ENCODE results near the gene ADPRS.
A peak's percentile ranks its signal among the peaks of the same experiment; 100 is the strongest.

The ADPRS gene

GRCh38 chr1:36088577-36089392 is at the start of gene ADPRS:
ADPRS (plus strand) TSS chr1:36088892; CDS start chr1:36088905, 13 bp downstream.
- peak within 1 kb of the TSS; percentile 86 for H3K4me3 ChIP-seq (ENCODE audit: low read length)

GRCh38 chr1:36040238-36040637 is 48.5 kb upstream of the ADPRS start:
- H3K4me3 ChIP-seq (ENCODE audit: low read length) = no peak overlapping the region
- TF ChIP-seq CTCF (conservative IDR thresholded peaks at IDR 0.05; ENCODE audit: low read depth, low read length) = no peak
- no peak for DNase-seq (ENCODE audit: low read depth)

More at GRCh38 chr1:36088577-36089392, at the start of gene ADPRS:
- TF ChIP-seq CTCF (conservative IDR thresholded peaks at IDR 0.05; ENCODE audit: low read depth, low read length) = peak; percentile 87
- peak; percentile 66 for DNase-seq (ENCODE audit: low read depth)

- no peak for TF ChIP-seq CTCF (conservative IDR thresholded peaks at IDR 0.05; ENCODE audit: low read depth, low read length)
- DNase-seq (ENCODE audit: low read depth) = no peak
- no peak overlapping the region for H3K4me3 ChIP-seq (ENCODE audit: low read length)
These were observed 36.9 kb upstream of the ADPRS start for GRCh38 chr1:36051821-36052220.

- TF ChIP-seq CTCF (conservative IDR thresholded peaks at IDR 0.05; ENCODE audit: low read depth, low read length) = no peak
- H3K4me3 ChIP-seq (ENCODE audit: low read length) = no peak overlapping the region
- DNase-seq (ENCODE audit: low read depth) = no peak
These were observed 34.7 kb upstream of the ADPRS start for GRCh38 chr1:36053978-36054377.

- no peak for DNase-seq (ENCODE audit: low read depth)
- no peak overlapping the region for H3K4me3 ChIP-seq (ENCODE audit: low read length)
- TF ChIP-seq CTCF (conservative IDR thresholded peaks at IDR 0.05; ENCODE audit: low read depth, low read length) = no peak
These were observed 33.0 kb upstream of the ADPRS start for GRCh38 chr1:36055706-36056105.

GRCh38 chr1:36062315-36062714 is 26.4 kb upstream of the ADPRS start:
- no peak overlapping the region for H3K4me3 ChIP-seq (ENCODE audit: low read length)
- TF ChIP-seq CTCF (conservative IDR thresholded peaks at IDR 0.05; ENCODE audit: low read depth, low read length) = no peak
- DNase-seq (ENCODE audit: low read depth) = no peak

- H3K4me3 ChIP-seq (ENCODE audit: low read length) = no peak overlapping the region
- DNase-seq (ENCODE audit: low read depth) = no peak
- no peak for TF ChIP-seq CTCF (conservative IDR thresholded peaks at IDR 0.05; ENCODE audit: low read depth, low read length)
These were observed 20.8 kb upstream of the ADPRS start for GRCh38 chr1:36067871-36068270.
